Esophagus squamous epithelium (tissue), 4 donors: Measurements from ENCODE around the gene ECHS1.

Source experiments
- CTCF ChIP-seq, 6 experiments: fragments of 450-650 bp in 4 of 6; fragments of 200-600 bp in 2 of 6; sonication (generic) in 2 of 6; IDR thresholded peaks; one replicate each; pipeline ENCODE4 v1.5.1; 2016 to 2019; ENCODE audit warnings: antibody characterized with exemption in 6 of 6, mild to moderate bottlenecking in 4 of 6, moderate library complexity in 4 of 6
- POLR2A ChIP-seq, 4 donors: fragments of 450-650 bp; IDR thresholded peaks; one replicate each; pipeline ENCODE4 v1.6.1; 2017; ENCODE audit warnings: antibody characterized with exemption in 4 of 4, mild to moderate bottlenecking in 4 of 4, moderate library complexity in 3 of 4

GRCh38 chr10:133420579-133420978 is 47.4 kb upstream of the ECHS1 start:
- TF ChIP-seq CTCF (IDR thresholded peaks at IDR 0.05), result no peak
- TF ChIP-seq POLR2A (IDR thresholded peaks at IDR 0.05), result no peak
